Suppressor macrophage treated with lipopolysaccharide for 1 hour (primary cell): ENCODE measurements around the gene SLC6A20.
"Not testable (repeated sequence)": the region's sequence is repeated elsewhere in the genome, so short reads cannot be mapped to it uniquely, and the experiment has no call there.

Source experiments
- DNase-seq, 3 donors: peaks; one replicate each; pipeline ENCODE4 v3.0.0-alpha.2; 2020 to 2022

The SLC6A20 gene

GRCh38 chr3:45777746-45778386 is 18.5 kb downstream of the SLC6A20 start:
- no peak for DNase-seq

DNA sequence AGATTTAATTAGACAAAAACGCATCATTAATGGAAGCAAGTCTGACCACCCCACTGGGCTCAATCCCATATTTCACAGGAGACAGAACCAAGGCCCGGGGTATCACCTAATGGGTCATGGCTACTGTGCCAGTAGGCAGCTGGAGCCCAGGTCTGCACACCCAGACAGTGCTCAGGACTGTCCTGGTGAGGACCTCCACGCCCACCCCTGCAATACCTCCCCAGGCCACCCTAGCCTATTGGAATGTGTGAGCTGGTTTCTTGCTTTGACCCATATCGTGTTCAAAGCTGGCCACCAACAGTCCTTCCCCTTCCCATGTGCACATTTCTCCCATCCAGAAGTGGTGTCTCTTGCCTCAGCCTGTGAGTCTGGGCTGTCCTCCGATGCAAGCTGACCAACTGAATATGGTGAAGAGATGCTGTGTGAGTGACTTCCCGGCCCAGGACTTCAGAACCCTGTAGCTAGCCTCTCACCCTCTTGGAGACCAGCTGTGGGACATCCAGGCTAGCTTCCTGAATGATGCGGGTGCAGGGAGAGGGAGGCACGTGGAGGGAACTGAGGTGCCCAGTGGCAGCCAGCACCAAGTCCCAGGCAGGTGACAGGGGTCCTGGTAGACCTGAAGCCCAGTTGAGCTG is 19.1 kb downstream of the SLC6A20 start:
- DNase-seq: no peak

- DNase-seq: no peak
Observed at GRCh38 chr3:45776611-45777010, 19.7 kb downstream of the SLC6A20 start.

GRCh38 chr3:45776301-45776595 is 20.1 kb downstream of the SLC6A20 start:
- DNase-seq: no peak

- no peak for DNase-seq
Observed at GRCh38 chr3:45775571-45776300, 20.6 kb downstream of the SLC6A20 start.

DNA sequence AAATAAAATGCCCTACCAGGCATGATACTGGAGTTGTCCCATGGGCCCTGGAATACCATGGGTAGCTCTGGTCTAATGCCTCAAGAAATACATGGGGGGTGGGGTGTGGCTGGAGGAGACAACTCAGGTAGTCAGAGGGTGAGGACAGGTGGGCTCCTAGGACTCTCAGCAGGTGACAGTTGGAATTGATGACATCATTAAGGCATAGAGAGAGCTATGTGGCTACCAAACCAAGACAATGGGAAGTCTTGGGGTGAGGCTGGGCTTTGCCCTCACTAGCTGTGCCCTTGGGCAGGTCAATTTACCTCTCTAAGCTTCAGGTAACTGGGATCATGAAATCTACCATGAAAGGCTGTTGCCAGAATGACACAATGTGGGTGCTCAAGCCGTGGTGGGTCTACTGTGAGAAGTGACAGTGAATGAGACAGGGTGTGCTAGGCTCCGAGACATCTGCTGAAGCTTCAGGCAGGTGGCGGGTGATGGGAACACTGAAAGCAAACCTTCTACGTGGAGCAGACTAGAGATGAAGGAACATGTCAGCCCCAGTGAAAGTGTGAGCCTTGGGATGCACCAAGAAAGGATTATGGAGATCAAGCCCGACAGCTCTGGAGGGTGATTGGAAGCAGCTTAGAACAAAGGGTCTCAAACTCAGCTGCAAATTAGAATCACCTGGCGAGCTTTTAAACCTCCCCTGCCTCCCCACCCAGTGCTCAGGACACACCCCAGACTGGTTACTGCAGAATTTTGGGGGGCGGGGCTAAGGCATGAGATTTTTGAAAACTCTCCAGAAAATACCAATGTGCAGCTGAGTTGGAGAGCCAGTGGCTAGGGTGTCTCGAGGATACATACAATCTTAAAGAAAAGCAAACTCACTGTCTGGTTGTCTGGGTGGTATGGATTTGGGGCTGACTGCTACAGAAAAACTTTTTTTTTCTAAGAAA is 21.5 kb downstream of the SLC6A20 start:
- no peak for DNase-seq

- no peak for DNase-seq
Observed at GRCh38 chr3:45773714-45774449, 22.5 kb downstream of the SLC6A20 start.

- DNase-seq: no peak
Observed at GRCh38 chr3:45773072-45773471, 23.3 kb downstream of the SLC6A20 start.

DNA sequence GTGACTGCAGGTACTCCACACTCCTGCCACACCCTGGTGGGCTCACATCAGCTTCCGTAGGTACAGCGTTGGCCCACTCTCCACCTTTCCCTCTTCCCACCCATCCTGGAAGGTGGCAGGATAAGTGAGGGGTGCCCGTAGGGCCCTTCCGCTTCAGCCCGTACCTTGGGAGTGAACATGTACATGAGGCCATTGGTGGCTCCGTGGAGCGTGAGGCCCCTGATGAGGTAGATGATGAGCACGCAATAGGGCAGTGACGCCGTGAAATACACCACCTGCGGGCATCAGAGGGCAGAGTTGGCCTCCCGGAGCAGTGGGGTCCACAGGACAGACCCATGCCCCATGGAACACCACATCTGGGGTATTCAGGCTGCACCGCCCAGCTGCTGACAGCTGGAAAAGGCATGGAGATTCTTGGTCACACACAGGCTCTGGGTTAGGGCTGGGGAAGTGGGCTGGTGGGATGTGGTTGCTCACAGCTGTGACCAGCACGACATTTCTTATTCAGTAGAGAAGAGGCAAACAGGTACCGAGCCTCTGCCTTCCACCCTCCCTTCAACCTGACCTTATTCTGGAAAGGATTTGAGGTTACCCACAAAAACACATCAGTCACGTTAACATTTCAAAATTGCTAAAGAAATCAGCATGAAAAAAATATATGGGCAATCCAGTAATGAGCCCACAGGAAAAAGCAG is 23.8 kb downstream of the SLC6A20 start:
- DNase-seq: no peak

DNA sequence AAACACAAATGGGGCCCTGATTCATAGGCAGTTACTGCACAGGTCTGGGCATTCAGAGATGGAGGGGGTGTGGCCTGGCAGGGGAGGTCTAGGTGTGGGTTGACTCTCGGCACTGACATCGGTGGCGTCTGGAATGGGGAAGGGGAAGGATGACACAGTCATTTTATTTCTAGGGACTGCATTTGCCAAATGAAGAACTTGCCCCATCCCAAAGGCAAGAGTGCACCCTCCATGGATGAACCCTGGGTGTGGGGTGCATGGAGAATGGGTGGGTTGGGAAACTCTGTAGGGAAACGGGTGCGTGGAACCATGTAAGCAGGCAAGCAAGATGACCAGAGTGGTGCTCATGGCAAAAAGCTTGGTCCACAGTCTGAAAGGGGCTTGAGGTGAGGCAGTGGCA is 24.5 kb downstream of the SLC6A20 start:
- DNase-seq: no peak

DNA sequence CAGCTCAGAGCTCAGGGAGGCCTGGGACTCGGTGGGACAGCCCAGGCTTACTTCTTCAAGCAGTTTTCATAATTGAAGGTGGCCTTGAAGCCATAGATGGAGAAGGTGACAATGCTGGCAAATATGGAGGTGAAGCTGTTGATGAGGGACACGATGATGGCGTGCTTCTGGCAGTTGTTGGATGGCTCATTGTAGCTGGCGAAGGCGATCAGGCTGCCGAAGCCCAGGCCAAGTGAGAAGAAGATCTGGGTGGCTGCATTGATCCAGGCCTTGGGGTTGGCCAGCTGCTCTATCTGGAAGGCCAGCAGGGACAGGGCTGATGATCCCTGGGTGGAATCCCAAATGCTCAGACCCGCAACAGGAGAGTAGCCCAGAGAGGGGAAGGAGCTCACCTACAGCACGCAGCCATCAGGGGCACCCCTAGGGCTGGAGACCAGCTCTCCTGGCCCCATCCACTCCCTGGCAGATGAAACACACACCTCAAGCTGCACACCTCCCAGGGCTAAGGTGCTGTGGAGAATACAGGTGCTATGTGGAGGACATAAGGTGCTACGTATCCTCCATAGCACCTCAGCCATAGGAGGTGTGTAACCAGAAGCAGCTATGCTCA is 25.1 kb downstream of the SLC6A20 start:
- no peak for DNase-seq

DNA sequence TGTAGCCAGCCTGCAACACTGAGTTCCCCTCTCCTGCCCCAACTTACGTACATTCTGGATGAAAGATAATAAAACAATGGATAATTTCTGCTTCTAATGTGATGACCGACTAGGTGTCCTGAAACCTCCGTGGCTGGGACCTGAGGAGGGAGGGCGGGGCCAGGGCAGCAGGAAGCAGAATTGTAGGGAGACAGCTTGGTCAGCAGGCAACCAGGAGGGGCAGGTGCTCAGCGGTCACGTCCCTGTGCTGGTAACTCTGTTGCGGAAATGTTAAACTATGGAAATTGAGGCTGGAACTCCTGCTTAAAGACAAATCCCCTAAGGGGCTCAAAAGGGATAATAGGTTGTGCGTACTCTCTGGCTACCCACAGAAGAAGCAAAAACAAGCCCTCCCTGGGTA is 30.4 kb downstream of the SLC6A20 start:
- DNase-seq: no peak

DNA sequence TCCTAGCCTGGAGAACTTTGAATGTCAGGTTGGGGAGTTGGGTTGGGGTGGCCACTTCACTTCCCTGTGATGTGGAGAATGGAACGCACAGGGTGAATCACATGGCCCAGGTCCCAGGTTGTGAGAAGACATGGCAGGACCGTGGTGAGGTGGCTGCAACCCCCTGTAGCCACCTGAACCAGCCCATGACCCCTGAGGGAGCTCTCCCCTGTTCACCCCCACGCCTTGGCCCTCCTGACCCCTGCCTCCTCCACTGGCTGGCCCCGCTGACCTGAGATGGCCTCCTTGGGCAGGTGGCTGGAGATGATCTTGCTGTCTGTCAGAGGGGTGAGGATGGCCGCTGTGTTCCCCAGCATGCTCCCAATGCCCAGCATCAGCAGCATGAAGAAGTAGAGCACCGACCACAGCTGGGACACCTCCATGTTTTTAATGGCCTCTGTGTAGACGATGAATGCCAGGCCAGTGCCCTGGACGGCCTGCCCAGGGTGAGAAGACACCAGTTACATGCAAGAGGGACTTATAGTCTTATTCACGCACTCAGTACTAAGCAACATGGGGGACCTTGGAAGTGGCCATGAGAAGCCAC is 31.0 kb downstream of the SLC6A20 start:
- DNase-seq: no peak

GRCh38 chr3:45763303-45763675 is 33.0 kb downstream of the SLC6A20 start:
- no peak for DNase-seq

- no peak for DNase-seq
Observed at GRCh38 chr3:45762647-45763302, 33.6 kb downstream of the SLC6A20 start.

GRCh38 chr3:45761831-45762230 is 34.5 kb downstream of the SLC6A20 start:
- DNase-seq: no peak

GRCh38 chr3:45760878-45761711 is 35.2 kb downstream of the SLC6A20 start:
- DNase-seq: peak; percentile 44 to 67 (median 62)

GRCh38 chr3:45759851-45760250 is 36.5 kb downstream of the SLC6A20 start:
- no peak for DNase-seq

GRCh38 chr3:45758871-45759270 is 37.5 kb downstream of the SLC6A20 start:
- DNase-seq: no peak

GRCh38 chr3:45757141-45757540 is 39.2 kb downstream of the SLC6A20 start:
- DNase-seq: not testable (repeated sequence)
